ENCODE measurements around the gene NFKBIE.

The NFKBIE gene

DNA sequence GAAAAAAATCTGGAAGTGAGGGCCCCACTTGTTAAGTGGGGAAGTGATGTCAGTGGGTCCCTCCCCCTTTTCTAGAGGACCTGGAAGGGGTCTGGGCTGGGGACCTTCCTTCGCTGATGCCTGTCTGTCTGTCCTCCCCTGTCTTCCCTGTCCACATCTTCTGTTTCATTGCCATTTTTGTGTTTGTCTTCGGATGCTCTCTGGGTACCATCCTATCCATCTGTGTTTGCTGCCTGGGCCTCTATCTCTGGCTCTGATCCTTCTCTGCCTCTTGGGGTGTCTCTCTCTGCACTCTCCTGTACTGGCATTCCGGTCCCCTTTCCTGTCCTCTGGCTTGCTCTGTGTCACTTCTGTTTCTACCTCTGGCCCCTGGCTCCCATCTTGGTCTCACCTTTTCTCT is 7.2 kb upstream of the NFKBIE start:
- DNase-seq, result no peak

DNA sequence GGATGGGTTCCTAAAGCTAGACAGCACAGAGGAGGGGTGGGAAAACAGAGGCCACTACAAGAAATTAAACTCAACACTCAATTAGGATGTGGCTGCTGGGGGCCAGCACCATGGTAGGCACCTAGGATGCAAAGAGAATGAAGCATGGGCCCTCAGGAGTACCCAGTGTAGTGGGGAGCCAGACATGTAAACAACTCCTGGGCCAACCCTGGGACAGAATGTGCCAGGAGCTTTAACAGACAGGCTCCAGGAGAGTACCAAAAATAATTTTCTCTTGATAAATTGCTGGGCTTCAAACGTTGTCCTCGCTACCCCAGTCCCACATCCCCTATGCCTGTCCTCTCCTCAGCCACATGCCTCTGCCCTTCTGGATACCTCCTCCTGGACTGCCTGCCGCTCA is 6.6 kb upstream of the NFKBIE start:
- DNase-seq, result no peak

DNA sequence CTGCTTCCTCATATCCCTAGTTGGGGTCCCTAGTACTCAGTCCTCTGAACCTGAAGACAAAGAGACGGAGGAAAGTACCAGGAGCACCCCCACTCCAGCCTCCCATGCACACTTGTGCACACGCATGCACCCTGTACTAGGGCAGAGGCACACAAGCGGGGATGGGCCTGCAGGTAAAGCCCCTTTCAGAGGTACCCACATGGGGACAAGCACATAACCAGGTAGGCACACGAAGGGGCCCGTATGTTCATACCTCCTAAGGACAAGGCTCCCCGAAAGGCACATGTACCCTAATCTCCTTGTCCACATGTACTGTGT is 6.0 kb upstream of the NFKBIE start:
- DNase-seq, result no peak

DNA sequence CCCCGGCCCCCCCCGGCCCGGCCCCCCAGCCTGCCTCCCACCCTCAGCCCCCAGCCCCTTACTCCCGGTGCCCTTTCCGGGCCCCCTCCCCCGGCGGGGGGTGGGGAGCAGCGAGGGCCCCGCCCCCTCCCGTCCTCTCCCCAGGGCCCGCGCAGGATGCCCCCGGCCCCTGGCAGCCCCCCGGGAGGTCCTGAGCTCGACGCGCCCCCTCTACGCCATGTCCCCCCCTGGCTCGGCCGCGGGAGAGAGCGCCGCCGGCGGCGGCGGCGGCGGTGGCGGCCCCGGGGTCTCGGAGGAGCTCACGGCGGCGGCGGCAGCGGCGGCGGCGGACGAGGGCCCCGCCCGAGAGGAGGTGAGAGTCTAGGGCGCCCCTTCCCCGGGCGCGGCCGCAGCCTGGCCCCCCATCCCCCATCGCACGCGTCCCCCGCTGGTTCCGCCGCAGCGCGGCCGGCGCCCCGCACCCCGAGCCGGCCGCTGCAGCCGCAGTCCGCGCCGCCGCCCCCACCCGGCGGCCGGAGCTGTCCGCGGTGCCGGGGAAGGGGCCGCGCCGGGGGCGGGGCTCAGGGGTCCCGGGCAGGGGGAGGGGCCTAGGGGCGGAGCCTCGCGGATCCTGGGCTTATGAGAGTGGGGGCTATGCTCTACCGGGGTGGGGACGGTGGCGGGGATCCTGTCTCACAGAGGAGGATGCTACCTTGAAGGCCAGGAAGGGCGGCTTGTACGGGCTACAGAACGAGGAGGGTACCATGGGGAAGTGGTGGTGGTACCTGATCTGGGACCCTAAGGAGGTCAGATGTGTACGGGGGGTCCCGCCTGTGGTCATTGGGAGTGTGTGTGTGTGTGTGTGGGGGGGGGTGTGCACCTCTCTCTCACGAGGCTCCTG is 5.4 kb upstream of the NFKBIE start:
- DNase-seq, result peak; percentile 27

DNA sequence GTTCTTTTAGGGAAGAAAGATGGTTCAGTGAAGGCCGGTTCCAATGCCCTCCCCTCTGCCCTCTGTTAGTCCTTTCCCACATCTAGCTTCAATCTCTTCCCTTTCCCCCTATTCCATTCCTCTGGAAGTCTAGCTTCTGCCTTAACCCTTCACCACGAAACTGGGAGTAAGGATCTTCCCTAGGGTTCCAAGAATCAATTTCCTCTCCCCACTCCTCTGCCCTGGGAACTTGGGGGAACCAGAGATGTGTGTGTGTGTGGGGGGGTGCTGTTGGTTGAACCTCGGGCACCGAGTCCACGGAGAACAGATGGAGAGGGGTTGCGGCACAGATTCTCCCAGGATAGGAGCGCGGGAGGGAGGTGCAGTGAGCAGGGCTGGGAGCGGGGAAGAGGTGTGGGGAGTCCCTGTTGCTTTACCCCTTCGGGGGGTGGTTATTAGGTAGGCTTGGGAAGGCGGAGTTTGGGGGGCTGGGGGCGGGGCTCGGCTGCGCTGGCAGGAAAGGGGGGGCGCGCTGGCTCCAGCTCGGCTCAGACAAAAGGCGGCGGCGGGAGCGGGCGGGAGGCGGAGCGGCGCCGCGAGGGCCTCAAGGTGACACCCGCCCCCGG is 4.7 kb upstream of the NFKBIE start, which contains the start of gene TMEM151B:
Gene TMEM151B, plus strand, starts transcription at position 530 of the 605 bp plus-strand sequence. CDS start 293 bp downstream, outside the sequence.
- DNase-seq, result no peak

DNA sequence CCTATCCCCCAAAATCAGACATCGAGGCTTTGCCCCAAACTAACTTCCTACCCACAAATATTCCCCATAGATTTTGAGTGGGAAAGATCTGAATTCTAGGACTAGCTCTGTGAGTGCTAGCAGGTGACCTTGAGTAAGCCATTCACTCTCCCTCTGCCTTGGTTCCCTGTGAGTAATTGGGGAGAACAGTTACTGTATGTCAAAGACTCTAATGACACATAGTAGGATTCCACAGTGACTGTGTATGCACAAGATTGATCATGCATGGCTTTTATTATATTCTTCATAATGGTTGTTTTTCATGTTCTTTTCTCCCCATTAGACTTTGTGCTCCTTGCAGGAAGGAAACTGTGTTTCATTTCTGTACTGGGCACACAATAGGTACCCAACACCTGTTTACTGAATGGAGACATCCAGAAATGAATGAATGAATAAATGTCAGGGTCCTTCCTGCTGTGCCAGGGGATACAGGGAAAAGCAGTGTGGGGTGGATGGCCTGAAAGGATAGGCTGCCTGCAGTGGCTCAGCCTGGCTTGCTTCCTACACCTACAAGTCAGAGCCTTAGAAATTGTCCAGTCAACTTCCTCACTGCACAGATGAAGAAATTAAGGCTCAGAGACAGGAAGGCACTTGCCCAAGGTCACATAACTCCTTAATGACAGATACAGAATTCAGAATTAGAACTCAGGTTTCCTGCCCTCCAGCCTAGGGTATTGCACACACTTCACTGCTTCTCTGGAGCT is 4.0 kb upstream of the NFKBIE start:
- DNase-seq, result no peak

DNA sequence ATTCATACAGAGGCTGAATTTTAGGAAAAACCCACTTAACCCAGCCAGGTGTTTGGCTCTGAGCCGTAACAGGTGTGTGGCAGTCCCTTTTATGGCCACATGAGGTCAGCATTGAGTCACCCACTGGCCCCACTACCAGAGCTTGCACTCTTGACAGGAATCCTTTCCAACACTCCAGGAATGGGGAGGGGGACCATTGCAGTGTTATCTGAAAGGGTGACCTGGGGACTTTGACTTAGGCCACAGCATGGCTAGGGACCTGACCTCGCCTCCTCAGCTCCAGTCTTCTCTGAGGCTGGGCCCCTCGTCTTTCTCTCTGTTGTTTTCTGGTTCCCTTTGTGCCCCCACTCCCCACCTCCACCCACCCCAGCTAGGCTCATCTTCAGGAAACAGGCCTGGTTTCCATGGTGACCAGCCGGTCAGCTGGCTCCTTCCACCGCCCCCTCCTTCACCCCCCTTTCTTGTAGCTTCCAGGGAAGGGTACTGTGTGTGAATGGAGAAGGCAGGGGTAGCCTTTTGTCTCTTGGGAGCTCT is 2.8 kb upstream of the NFKBIE start:
- DNase-seq, result peak; percentile 66

DNA sequence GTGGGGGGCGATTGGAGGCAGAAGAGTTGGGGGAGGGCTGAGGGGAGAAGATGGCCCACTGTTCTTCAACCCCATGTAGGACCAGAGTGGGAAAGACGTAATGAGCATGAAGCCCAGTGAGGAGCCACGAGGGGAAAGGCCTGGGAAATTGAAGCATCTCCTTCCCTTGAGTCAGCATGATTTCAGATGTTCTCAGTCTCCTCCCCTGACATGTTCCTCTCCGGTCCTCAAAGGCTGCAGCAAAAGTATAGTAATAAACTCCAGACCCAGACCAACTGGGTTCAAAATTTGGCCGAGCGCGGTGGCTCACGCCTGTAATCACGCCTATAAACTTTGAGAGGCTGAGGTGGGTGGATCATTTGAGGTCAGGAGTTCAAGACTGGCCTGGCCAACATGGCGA is 1.9 kb upstream of the NFKBIE start:
- DNase-seq, result no peak

DNA sequence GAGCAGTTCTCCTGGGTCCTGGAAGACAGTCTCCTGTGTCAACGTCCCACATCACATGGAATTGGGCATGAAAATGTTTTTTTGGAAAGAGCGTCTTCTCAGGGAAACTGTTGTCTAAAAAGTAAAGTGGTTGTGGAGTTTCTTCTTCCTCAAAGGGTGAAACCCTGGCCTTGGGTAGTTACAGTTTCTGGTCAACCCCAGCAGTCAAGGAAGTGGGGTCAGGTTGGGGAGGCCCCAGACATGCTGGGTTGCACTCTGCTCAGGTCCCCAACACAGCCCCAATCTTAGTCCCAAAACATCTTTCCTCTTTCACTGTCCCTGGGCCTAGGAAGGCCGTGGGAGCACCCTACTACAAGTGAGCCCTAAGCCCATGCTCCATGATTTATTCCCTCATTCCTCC is 996 bp upstream of the NFKBIE start:
- DNase-seq, result no peak

DNA sequence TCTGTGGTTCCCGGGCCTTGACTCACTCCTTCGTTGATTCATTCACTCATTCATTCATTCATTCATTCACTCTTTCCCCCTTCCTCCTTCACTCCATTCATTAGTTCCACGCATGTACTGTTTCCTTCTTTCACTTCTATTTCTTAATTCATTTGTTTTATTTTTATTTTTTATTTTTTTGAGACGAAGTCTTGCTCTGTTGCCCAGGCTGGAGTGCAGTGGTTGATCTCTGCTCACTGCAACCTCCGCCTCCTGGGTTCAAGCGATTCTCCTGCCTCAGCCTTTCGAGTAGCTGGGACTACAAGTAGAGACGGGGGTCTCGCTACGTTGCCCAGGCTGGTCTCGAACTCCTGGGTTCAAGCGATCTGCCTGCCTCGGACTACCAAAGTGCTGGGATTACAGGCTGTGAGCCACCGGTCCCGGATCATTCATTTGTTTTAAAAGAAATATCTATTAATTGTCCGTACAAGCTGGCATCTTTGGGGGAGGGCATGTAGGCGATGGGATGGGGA is 427 bp upstream of the NFKBIE start:
- DNase-seq, result no peak

DNA sequence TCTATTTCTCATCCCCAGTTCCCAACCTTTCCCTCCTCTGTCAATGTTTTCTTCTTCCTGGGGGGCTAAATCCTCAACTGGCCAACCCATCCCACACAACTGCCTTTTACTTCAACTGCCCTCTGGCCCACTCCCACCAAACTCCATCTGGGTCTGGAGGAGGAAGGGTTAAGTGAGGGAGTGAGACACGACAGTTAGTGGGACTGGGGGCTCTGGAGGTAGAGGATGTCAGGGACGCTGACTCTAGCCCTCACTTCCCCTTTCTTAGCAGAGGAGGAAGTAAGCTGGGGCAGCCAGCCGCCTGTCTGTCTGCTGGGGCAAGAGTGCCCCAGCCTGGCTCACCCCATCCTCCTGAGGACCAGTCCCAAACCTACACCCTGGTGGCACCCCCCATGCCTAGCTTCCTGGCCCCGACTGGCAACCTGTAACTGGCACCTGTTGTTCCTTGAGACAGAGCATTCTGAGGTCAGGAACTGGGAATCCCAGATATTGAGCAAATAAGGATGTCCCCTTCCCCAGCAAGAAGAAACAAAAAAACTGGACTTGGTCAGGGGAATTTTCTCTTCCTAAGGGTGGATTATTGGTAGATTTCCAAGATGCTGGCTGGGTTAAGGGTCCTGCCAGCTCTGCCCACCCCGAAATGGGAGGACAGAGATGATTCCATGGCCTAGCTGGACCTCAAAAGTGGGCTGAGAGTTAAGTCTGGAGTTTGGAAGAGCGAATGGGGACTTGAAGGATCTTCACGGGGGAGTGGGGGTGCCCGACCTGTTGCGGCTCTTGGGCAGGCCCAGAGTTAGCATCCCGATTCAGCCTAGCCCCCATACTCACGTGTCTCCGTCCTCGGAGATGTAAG is 971 bp downstream of the NFKBIE start:
- no peak for DNase-seq

DNA sequence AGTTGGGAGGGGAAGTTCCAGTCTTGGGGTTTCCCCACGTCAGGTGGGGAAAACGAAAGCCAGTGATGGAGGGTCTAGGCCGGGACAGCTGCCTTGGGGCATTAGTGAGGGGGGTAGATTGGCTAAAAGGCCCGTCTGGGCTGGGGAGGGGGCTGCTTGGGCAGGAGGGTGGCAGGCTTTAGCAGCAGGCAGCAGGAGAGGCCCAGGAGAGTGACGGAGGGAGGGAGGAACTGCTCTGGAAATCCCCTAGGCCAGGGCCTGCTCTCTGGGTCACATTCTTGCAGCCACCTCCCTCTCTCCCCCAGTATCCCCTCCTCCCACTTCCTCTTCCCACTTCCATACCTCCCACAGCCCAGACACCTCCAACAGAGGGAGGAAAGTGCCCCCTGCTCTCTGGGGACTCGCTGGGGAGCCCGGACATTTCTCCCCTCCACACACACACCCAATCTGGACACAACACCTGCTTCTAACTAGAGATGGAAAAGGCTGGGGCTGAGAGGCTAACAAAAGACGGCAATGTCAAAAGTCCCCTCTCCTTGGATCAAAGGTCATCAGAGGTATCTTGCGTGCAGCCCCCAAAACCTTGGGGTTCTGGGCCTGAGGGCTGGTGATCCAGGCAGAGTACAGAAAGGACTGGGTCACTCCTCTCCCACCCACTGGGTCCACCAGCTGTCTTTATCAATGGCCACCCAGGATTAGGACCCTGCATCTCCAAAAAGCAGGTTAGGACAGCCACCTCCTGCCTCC is 1.8 kb downstream of the NFKBIE start:
- no peak for DNase-seq

DNA sequence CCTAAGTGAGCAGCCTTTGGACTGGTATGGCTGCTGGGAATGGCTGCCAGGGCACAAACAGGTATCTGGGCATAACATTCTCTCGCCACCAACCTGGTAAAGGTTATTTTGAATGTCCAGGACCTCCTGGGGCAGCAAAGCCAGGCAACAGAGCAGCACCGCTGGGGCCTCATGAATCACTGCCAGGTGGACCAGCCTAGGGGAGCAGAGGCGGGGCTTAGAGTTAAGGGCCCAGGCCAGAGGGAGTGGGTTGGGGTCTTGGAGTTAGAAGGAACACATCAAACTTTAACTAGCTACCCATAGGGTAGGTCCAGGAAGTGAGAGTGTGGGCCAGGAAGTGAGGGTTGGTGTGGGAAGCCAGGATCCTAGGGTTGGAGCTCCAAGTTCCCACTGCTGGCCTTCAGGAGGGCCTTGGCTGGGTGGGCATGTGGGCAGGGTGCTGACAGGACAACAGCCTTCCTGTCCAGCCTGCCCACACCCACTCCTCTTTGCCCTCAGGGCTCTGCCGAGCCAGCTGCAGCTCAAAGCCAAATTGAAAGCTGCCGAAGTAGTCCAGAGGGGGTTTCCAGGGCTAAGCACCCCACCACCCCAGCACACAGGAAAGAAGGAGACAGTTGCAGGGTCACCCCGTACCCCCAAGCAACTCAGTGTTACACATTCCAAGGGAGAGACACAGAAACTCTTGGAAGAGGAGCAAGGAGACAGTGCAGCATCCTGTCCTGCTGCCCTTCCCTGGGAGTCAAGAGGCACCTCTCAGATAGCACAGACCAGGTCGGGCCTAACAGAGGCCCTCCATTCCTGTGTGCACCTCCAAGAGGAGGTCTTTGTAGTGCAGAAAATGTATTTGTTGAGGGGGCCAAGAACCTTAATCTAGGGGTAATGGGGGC is 2.6 kb downstream of the NFKBIE start:
- DNase-seq, result no peak

DNA sequence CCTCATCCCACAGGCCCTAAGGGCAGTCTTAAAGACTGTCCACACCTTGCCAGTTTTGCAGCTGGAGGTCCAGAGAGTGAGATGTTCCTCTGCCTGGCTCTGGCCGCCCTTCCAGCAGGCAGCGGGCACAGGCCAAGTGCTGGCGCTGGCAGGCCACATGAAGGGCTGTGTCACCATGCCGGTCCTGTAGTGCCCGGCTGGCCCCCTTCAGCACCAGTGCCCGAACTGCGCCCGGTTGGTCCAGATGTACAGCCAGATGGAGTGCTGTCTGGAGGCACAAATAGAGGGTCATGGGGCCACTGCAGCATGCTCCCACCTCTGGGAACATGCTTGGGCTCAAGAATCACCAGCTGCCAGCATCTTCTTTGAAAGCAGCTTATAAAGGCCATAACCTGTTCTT is 3.8 kb downstream of the NFKBIE start:
- no peak for DNase-seq

DNA sequence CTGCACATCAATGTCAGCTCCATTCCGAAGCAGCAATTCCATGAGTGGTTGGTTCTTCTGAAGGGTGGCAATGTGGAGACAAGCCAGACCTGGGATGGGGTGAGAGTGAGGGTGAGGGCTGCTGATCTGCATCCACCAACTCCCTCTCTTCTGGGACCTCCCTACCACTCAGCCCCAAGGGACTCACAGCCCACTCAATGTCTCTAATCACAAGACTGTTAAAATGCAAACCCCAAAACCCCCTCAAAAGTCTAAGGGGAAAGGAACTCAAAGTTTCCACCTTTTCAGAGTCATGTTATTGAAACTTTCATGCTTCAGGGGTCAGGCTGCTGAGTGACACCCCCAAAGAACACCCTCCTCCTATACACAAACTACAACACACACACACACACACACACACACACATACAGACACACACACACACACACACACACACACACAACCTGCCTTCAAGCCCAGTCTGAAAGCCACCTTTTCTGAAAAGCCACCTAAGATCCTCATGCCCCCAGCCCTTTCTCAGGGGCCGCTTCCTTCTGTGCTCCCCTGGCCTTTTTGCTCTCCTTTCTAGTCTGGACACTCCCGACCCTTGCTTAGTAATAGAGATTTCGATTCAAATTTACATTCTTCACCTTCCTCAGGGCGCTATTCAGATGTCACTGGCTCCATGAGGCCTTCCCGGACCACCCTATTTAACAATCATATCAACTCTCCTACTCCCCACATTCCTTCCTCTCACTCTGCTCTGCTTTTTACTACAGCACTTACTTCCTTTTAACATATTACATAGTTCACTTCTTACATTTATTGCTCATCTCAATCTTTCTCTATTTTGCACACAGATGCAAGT is 4.7 kb downstream of the NFKBIE start:
- DNase-seq, result no peak

DNA sequence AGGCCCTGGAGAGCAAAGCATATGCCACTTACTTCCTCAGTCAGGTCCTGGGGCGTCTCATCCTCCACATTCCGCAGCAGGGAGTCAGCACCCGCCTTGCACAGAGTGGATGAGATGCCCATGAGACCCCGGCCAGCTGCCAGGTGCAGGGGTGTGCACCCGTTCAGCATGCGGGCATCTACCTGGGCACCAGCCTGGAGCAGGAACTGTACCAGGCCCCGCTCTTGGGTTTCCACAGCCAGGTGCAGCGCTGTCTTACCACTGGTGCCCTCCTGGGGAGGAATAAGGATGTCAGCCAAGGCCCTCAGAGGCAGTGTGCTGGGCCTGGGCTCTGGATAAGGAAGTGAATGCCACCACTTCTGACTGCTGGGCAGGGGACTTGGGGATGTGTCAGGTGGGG is 5.3 kb downstream of the NFKBIE start:
- DNase-seq, result no peak

DNA sequence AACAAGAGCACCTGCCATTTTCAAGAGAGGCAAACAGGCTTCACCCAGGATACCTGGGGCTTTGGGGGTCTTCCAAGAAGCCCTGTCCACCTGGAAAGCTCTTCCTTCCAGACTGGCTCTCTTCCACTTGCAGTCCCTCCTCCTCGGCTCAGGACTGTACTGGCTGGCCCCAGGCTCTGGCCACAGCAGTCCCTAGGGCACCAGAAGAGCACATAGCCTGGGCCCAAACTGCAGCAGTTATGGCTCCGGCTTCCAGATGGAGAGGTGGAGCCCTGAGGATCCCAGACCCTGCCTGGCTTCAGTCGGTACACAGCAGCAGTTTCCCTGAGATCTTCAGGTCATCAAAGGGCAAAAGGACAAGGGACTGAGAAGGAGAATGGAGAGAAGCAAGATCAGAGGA is 6.4 kb downstream of the NFKBIE start:
- no peak for DNase-seq

DNA sequence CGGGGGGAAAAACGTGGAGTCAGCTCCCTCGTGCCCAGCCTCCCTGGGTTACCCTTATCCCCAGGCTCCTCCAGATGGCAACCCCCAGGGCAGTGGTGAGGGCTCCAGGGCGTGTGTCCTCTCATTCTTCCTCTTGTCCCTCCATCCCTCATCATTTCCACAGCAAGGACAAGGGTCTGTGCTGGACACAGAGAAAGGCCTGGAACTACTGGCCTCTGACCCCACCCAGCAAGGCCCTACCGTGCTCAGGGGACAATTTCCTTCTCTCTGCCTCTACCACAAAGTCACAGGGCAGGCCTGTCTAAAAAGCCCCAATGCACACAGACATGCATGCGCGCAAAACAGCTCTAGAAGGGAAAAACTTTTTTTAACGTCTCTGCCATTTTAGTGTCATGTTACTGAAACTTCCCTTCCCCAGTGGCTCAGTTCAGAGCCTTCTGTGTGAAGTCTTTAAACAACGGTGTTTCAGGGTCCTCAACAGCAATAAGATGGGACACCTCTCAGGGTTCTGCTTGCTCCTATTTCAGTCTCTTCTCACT is 7.0 kb downstream of the NFKBIE start:
- no peak for DNase-seq

DNA sequence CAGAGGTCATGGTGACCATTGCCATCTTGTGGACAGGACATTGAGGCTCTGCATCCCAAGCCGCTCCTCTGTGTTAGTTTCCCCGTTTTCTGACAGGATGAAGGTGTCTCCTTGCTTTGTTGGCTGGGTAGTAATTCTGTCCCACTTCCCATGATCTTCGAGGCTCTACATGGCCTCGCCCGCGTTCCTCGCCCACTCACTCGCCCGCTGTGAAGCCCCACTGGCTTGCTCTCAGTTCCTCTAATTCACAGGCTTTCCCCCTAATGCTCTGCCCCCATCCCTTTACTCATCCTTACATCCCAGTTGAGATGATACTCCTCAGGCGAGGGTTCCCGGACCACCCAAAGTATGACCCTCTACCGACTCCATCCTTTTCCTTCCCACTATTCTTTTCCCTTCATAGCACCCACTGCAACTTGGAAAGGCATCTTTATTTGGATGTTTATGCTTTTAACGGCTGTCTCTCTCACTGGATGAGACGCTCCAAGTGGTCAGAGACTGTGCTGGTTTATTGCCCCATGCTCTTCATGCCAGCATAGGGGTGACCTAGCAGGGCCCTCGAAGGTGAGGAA is 7.5 kb downstream of the NFKBIE start:
- no peak for DNase-seq
